Progenitor cell of endocrine pancreas (in vitro differentiated cells): ENCODE data around the gene ASTE1. TPM values are rescaled to one million over a fixed set of nuclear protein-coding genes. Genes with fewer than 3 reads are reported as not detected.
A peak's percentile ranks its signal among the peaks of the same experiment; 100 is the strongest.

Source experiments
- DNase-seq: peaks from one replicate; pipeline ENCODE4 v3.0.0; 2021; ENCODE audit warnings: low spot score; ENCODE audit not compliant: unreplicated experiment
- H3K27ac Mint-ChIP-seq: 2 replicates; pipeline ENCODE4 v1.8.0; 2021; ENCODE audit warnings: mild to moderate bottlenecking, moderate library complexity, mixed read lengths
- H3K27me3 Mint-ChIP-seq: 2 replicates; pipeline ENCODE4 v1.8.0; 2021; ENCODE audit warnings: mixed read lengths
- H3K36me3 Mint-ChIP-seq: 2 replicates; pipeline ENCODE4 v1.8.0; 2022; ENCODE audit warnings: mixed read lengths; ENCODE audit not compliant: insufficient read depth
- H3K4me1 Mint-ChIP-seq: 2 replicates; pipeline ENCODE4 v1.8.0; 2021; ENCODE audit warnings: low read depth, mixed read lengths
- H3K4me3 Mint-ChIP-seq: 2 replicates; pipeline ENCODE4 v1.8.0; 2021; ENCODE audit warnings: low read depth, mild to moderate bottlenecking, moderate library complexity, mixed read lengths
- H3K9me3 Mint-ChIP-seq: 2 replicates; pipeline ENCODE4 v1.8.0; 2021; ENCODE audit warnings: low read depth, mixed read lengths
- long read RNA-seq: library from polyadenylated mRNA; unstranded; transcript quantifications from one replicate; pipeline ENCODE4 v2.0.0, GENCODE V29; 2020
- total RNA-seq: library from RNA; stranded (reverse); gene quantifications from 2 replicates; pipeline ENCODE4 v1.2.1, GENCODE V29; 2021
- TF ChIP-seq, protein P1 (sequence below): fragments of 200-600 bp; sonication (generic); IDR thresholded peaks from one replicate; pipeline ENCODE4 v1.5.0; 2021; ENCODE audit warnings: antibody characterized with exemption, mild to moderate bottlenecking; ENCODE audit not compliant: unreplicated experiment

ASTE1 gene, protein sequence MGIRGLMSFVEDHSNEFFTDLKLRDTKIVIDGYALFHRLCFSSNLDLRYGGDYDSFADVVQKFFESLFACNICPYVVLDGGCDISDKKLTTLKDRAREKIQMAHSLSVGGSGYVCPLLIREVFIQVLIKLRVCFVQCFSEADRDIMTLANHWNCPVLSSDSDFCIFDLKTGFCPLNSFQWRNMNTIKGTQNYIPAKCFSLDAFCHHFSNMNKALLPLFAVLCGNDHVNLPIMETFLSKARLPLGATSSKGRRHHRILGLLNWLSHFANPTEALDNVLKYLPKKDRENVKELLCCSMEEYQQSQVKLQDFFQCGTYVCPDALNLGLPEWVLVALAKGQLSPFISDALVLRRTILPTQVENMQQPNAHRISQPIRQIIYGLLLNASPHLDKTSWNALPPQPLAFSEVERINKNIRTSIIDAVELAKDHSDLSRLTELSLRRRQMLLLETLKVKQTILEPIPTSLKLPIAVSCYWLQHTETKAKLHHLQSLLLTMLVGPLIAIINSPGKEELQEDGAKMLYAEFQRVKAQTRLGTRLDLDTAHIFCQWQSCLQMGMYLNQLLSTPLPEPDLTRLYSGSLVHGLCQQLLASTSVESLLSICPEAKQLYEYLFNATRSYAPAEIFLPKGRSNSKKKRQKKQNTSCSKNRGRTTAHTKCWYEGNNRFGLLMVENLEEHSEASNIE
- 7.7 and 8.6 TPM in 2 replicates for total RNA-seq
- long read RNA-seq, transcript ASTE1-201 (6 exons, 2,664 nt), result major isoform, 47 of 109 reads
- long read RNA-seq, partial matches to known transcripts, result 12 of 109 reads
- long read RNA-seq, other reads (novel, unspliced or antisense), result 46 of 109 reads

DNA sequence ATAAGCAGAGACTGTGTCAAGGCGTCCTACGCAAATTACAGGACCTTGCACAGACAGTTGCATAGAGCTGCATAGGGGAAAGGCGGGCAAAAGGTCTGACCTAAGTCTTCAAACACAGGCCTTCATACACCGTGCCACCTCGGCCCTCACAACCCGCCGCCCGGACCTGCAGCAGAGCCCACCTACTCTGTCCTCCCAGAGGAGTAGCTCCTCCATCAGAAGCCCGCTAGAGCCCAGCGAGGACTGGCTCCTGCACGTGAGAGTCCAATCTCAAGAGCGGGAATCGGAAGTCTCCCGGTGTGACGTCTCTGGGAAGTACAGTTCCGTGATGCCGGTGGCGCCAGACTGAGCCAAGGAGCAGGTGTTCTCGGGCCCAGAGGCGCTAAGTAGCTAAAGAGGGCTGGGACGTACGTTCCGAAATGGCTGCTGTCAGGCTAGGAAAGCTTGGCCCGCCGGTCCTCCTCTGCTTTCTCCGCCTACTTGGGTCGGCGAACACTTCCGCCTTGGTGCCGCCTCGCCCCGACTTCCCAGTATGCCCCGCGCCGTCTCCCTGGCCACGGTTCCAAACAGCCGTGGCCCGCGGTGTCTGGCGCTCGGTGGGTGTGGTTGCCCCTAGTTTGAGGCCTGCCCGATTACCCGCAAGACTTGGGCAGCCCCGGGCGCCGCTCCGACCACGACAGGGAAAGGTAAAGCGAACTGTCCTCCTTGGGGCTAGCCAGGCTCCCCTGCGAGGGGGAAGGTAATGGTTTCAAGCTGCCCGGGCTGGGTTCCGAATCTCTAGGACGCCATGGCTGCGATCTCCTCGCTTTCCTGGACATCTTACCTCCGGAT is at the start of gene ASTE1, which contains the start of gene NEK11:
TSS of gene ASTE1 (minus strand) at position 505 of the 831 bp plus-strand sequence. CDS start 1,519 bp downstream, outside the sequence.
TSS of gene NEK11 (plus strand) at position 557 of the 831 bp plus-strand sequence. CDS start 2,832 bp downstream, outside the sequence.
- Mint-ChIP-seq H3K4me1 (peaks cover 18% of the 10 kb centered on the region), H3K27ac (peak within 1 kb of the TSS; percentile 94), H3K27me3 (no peaks in the 10 kb centered on the region), H3K4me3 (peak within 1 kb of the TSS; percentile 87), H3K36me3 (peaks cover 10% of the 10 kb centered on the region), H3K9me3 (no peaks in the 10 kb centered on the region)
- TF ChIP-seq, protein P1, sequence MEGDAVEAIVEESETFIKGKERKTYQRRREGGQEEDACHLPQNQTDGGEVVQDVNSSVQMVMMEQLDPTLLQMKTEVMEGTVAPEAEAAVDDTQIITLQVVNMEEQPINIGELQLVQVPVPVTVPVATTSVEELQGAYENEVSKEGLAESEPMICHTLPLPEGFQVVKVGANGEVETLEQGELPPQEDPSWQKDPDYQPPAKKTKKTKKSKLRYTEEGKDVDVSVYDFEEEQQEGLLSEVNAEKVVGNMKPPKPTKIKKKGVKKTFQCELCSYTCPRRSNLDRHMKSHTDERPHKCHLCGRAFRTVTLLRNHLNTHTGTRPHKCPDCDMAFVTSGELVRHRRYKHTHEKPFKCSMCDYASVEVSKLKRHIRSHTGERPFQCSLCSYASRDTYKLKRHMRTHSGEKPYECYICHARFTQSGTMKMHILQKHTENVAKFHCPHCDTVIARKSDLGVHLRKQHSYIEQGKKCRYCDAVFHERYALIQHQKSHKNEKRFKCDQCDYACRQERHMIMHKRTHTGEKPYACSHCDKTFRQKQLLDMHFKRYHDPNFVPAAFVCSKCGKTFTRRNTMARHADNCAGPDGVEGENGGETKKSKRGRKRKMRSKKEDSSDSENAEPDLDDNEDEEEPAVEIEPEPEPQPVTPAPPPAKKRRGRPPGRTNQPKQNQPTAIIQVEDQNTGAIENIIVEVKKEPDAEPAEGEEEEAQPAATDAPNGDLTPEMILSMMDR, result no peak
- peak; percentile 69 for DNase-seq

DNA sequence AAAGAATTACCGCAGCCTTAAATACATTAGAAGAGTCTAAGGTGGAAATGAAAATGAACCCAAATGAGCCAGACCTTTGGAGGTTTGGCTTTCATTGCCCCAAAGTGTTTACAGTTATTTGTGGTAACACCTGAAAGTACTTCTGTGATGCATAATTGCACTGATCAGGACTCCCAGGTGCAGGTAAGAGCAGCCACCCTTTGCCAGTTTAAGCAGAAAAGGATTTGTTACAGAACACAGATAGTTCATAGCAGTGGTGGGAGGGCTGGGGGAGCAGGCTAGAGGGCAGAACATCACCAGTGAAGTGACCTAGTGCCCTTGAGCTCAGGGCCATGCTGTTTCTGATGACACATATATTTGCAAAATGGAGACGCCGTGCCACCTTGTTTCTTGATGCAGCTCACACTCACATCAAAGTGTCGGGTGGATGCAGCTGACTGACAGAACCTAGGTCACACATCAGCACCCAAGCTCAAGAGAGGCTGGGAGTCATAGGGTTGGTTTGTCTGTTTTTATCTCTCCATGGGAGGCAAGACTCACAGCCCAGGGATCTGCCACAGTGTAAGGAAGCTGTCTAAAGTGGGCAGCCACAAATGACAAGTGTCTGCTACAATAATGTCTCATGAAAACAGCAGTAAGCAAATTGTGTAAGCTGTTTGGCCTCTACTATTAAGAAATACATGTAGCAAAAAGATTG is 49.2 kb upstream of the ASTE1 start:
- Mint-ChIP-seq H3K4me3 (no peak overlapping the region), H3K36me3 (no peaks in the 10 kb centered on the region), H3K27ac (no peak overlapping the region), H3K27me3 (no peaks in the 10 kb centered on the region), H3K4me1 (no peaks in the 10 kb centered on the region), H3K9me3 (no peaks in the 10 kb centered on the region)
- TF ChIP-seq, protein P1, result no peak
- no peak for DNase-seq

DNA sequence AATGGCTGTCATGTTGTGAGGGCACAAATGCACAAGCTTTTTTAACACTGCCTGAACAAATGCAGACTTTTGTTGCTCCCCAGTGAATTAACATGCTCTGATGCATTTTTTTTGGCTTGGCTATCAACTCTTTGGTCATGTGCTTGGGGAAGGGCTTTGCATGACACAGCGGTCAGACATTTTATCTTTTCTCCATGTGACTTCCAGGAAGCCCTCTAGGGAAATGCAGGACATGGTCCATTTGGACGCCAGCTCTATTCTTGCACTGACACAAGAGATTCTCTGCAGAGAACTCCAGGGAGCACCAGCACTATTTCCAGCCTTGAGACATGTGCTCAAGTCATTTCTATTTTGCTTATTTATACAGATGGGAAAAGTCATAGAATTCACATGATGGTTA is 46.2 kb upstream of the ASTE1 start:
- DNase-seq, result no peak
- H3K27me3 Mint-ChIP-seq, result no peaks in the 10 kb centered on the region
- H3K9me3 Mint-ChIP-seq, result no peaks in the 10 kb centered on the region

DNA sequence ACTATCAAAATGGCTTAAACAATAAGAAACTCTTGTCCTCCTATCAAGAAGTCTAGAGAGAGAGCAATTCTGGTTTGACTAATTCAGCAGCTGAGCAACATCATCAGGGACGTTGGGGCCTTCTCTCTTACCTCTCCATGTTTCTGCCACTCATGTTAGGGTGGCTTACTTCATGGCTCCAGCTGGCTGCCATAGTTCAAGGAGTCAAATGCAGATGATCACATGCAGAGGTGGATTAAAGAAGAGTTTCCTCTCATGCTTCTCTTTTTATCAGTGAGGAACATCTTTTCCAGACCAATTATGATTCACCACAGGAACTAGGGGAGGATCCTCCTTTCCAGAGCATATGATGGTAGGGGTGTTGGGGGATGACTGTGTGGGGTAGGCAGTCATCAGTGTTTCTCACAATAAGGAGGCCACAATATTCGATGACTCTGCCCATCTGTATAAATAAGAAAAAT is 45.5 kb upstream of the ASTE1 start:
- TF ChIP-seq, protein P1, result no peak
- Mint-ChIP-seq H3K4me3 (no peak overlapping the region), H3K27ac (no peak overlapping the region), H3K36me3 (no peaks in the 10 kb centered on the region), H3K27me3 (no peaks in the 10 kb centered on the region), H3K9me3 (no peaks in the 10 kb centered on the region), H3K4me1 (no peaks in the 10 kb centered on the region)
- no peak for DNase-seq

More for the DNA sequence above, 46.2 kb upstream of the ASTE1 start:
- TF ChIP-seq, protein P1, result no peak
- Mint-ChIP-seq H3K36me3 (no peaks in the 10 kb centered on the region), H3K27ac (no peak overlapping the region), H3K4me1 (no peaks in the 10 kb centered on the region), H3K4me3 (no peak overlapping the region)
